ENCODE results near the gene SPATC1L. TPM values are rescaled to one million over a fixed set of nuclear protein-coding genes. Genes with fewer than 3 reads are reported as not detected.

The SPATC1L gene
- total RNA-seq, 1 experiment from 2014 or later: 12.7 TPM

DNA sequence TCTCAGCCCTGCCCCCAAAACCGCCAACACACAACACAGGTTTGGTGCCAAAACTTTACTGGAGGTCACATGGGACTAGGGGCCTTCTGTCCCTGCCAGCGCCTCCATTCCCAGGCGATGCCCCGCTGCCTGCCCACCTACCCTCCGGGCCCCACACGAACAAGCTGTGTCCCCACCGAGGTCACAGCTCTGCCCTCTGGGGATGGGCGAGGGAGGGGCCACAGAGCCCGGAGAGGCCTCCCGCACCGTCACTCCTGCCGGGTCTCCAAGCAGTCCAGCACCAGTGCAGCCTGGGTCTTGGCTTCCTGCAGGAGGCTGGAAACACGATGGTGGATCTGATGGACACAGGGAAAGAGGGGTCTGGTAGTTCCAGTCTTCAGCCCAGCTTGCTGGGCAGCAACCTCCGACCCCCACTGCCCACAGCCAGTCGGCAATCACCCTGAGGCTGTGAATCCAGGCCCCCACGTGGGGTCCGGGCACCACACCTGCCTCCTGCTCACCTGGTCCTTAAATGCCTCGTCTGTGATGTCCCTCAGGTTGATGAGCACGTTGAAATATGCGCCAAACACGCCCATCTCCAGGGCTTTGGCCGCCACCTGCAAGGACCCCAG lies 47.4 kb downstream of the SPATC1L start:
- DNase-seq (ENCODE audit: low spot score): no peak

DNA sequence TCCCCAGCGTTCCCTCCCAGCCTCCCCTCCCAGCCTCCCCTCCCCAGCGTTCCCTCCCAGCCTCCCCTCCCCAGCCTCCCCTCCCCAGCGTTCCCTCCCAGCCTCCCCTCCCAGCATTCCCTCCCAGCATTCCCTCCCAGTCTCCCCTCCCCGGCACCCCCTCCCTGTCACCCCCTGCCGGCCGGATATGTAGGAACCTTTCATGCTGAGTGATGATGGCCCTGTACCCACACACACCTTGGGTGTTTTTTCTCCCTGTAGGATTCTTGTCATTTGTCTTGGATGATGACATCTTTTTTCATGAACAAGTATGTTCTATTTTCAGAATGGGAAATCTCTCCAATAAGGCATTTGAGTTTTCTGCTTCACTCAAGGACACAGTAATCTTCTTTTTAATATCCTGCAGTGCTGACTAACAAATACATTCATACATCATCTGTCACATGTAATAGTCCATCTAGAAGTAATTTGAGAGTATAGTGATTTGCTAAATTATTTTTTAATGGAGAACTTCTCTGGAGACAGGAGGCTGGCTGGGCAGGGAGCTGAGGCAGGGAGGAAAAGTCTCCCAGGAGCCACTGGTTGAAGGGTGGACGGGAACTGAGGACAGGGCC lies 48.4 kb downstream of the SPATC1L start:
- no peak for DNase-seq (ENCODE audit: low spot score)

GRCh38 chr21:46131838-46132651 lies 52.2 kb downstream of the SPATC1L start:
- DNase-seq (ENCODE audit: low spot score): no peak

GRCh38 chr21:46131588-46131837 lies 52.7 kb downstream of the SPATC1L start:
- DNase-seq (ENCODE audit: low spot score): no peak

DNA sequence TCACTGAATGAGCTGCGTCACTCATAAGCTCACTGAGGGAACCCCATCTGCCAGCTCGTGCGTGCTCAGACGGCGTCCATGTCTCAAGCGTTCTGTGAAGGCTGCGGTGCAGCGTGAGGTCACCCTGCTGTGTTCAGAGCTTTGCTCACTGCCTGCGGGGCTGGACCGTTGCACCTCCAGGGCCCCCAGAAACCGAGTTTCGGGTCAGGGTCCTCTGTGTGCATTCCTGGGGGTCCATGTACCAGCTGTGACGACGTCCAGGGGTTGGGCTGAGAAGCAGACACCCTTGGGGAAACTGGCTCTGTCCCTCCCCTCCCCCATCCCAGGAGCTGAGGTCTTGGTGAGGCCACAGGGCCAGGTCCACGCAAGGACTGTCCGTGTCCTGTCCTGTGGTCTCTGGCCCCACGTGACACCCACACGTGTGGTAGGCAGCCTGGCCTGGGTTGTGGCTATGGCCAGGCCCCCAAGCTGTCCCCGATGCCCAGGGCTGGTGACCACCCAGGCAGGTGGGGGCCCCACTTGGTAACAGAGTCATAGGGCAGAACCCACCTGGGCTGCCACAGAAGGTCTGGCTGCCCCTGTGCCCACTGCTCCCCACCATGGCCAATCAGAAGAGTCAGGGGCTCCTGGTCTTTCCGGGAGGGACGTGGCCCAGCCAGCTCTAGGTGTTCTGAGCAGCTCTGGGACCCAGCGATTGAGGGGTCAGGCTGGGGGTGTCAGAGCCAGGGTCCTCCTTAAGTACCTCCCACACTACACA lies 53.2 kb downstream of the SPATC1L start:
- DNase-seq (ENCODE audit: low spot score): no peak

DNA sequence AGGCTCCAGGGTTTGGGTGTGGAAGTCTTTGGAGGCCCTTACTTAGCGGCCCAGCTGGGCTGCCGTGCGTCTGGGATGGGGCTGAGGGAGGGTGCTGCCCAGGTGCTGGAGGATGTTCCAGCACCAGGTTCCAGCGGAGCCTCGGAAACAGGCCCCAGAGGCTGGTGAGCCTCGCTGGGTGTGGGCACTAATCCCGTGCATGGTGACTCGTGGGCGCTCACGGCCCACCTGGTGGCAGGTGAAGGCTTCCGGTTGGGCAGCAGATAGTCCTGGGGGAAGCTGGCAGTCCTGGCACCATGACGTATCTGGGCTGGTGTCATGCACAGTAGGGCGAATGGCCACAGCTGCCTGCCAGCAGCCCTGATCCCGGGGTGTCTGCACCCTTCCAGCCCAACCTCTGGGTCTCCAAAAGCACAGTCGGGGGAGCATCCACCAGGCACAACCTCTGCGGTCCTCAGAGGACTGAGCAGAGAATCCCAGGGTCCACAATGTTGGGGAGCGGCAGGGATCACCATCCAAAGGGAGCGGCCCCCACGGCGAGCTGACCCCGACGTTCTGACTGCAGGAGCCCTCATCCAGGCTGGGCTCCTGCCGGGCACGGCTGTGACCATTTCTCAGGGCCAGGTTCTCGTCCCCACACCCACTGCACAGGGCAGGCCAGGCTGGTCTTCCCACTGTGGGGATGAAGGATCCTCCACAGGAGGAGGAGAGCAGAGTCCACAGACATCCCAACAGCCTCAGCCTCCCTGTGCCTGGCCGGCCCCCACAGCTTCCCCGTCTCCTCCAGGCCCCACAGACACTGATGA lies 54.2 kb downstream of the SPATC1L start:
- no peak for DNase-seq (ENCODE audit: low spot score)

- no peak for DNase-seq (ENCODE audit: low spot score)
Observed at GRCh38 chr21:46128933-46129571, 55.2 kb downstream of the SPATC1L start.

- DNase-seq (ENCODE audit: low spot score): no peak
Observed at GRCh38 chr21:46128106-46128932, 55.9 kb downstream of the SPATC1L start.

DNA sequence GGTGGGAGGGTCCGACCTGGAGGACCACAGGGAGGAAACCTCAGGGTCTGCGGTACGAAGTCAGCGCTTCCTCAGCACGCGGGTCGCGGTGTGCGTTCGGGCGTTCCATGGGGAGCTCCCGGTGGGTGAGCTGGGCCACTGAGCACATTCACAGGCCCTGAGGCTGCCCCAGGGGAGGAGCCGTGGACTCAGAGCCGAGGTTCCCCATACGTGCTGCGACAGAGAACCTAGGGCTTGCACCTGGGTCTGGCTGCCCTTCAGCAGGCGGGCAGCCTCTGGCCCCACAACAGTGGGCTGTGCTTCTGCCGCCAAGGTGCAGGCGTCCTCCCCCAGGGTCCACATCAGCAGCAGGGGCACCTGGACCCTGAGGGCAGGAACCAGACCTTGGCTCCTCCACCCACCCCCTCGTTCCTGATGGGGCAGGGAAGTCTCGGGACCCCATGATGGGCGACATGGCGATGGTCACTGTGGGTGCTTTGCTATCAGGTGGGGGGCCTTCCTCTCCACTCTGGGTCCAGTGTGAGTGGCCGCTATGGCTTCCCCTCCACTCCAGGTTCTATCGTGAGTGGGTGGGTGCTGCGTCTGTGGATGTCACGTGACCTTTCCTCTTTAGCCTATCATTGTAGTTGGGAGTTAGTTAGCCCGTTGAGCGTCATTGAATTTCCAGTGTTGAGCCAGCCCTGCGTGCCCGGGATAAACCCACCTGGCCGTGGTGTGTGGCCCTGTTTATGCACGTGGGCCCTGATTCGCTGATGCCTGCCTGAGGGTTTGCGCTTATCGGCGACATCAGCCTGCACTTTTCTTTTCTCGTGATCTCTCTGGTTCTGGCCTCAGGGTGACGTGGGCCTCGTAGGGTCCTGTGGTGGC lies 56.8 kb downstream of the SPATC1L start:
- DNase-seq (ENCODE audit: low spot score): no peak

DNA sequence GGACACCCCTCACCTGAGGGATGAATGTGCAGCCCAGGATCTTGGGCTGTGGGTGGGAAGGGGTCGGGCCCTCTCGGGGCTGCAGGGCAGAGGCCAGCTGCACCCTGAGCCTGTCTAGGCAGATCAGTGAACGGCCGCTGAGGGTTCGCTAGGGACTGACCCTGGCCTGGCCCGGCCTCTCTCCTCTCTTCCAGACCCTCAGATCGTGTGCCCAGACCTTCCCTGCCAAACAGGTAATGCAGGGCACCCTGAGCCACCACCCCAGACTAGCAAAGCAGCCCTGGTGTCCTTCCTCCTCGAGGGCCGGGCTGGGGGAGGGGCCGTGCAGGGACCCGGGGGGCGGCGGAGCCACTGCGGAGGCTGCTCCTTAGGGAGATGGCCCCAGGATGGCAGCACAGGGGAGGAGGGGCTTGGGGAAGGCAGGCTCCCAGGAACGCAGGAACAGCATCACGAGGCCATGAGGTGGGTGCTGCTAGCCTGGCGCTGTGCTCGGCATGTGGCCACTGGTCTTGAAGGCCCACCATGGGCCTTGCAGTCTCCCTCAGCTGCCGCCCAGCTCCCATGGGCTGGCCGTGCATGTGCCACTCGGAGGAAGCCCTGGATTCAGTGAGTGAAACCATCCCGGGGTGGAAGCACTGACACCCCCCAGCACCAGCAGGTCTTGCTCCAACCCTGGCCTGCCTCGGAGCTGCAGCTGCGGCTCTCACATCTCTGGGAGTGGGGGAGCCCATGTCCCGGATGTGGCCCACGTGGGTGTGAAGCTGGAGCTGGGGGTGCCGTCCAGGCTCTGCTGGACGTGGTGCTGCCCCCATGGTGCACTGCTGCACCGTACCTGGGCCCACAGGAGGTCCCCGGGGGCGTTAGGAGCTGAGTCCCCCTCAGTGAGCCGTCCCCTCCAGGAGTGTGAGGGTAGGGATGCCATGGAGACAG lies 57.7 kb downstream of the SPATC1L start:
- DNase-seq (ENCODE audit: low spot score): no peak

- DNase-seq (ENCODE audit: low spot score): no peak
Observed at GRCh38 chr21:46125846-46126301, 58.4 kb downstream of the SPATC1L start.

- no peak for DNase-seq (ENCODE audit: low spot score)
Observed at GRCh38 chr21:46124926-46125845, 59.1 kb downstream of the SPATC1L start.

- no peak for DNase-seq (ENCODE audit: low spot score)
Observed at GRCh38 chr21:46124083-46124925, 60.0 kb downstream of the SPATC1L start.

DNA sequence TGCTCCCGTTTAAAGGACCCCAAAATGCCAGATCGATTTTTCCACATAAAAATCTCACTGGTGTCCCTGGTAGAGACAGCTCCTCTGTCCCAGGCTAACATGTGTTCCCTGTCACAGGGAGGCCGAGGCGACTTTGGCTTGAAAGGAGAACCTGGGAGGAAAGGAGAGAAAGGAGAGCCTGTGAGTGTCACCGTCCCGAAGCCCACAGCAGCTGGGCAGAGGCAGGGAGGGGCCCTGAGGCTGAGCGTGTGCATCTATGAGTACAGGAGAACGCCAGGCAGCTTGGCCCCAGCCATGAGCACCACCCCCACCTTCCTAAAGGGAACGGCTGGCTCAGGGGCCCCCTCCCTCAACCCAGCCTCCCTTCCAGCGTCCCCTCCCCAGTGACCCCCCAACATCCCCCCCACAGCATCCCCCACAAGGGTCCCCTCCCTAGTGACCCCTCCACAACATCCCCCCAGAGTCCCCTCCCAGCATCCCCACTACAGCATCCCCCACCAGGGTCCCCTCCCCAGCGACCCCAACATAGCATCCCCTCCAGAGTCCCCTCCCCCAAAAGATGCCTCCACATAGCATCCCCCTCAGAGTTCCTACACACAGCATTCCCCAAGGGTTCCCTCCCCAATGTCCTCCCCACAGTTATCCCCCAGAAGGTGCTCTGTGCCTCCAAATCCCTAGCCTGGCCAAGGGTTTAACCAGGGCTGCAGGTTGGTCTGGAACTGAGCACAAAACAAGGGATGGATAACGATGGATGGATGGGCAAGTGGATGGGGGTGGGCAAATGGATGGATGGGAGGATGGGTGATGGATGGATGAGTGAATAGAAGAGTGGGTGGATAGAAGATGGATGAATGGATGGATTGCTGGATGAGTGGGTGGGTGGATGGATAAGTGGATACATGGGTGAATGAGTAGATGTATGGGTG lies 61.2 kb downstream of the SPATC1L start:
- DNase-seq (ENCODE audit: low spot score): no peak

GRCh38 chr21:46122237-46122671 lies 62.0 kb downstream of the SPATC1L start:
- no peak for DNase-seq (ENCODE audit: low spot score)
